ENCODE results near the gene EIPR1.

DNA sequence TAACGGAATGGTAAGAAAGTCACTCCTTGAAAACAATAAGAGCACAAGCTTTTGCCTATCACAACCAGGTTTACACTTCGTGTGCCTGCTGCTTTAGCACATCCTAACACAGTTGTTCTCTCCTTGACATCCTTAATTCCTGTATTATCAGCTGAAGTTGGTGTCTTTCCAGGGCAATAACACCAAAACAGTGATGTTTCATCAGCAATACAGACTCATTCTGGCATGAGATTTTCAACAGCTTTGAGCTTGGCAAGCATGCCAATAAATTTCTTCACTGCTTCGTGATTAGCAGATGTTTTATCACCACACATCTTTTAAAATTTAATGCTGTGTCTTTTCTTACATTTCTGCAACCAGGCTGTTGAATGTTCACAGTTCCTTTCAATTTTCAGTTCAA, 148.4 kb downstream of the EIPR1 start:
- TF ChIP-seq EZH2 (IDR thresholded peaks at IDR 0.05) (no peak), POLR2AphosphoS5 (IDR thresholded peaks at IDR 0.05; ENCODE audit: borderline replicate concordance, low read depth, low read length) (no peak)

All from SK-N-MC (cell line).